GM10248 (cell line): ENCODE data around the gene CER1.
A peak's percentile ranks its signal among the peaks of the same experiment; 100 is the strongest.

ENCODE experiments used
- CTCF ChIA-PET: fragments of 300-600 bp; sonication (Branson Sonifier 250); formaldehyde crosslinking; extraction: SDS; loops from one replicate; lab custom pipeline; 2021; ENCODE audit warnings: antibody characterized with exemption; lab: Yijun Ruan, JAX
- POLR2A ChIA-PET: fragments of 350-650 bp; sonication (Branson Sonifier 250); formaldehyde crosslinking; extraction: SDS; loops from one replicate; lab custom pipeline; 2020; ENCODE audit warnings: antibody characterized with exemption; lab: Yijun Ruan, JAX
- DNase-seq: peaks from one replicate; pipeline ENCODE4 v3.0.0; 2012; ENCODE audit errors: extremely low spot score
- TF ChIP-seq, protein P1 (sequence below): IDR thresholded peaks from 2 replicates; pipeline ENCODE4 v1.5.1; 2012; ENCODE audit warnings: mild to moderate bottlenecking, low read depth; ENCODE audit errors: extremely low read depth, missing control alignments, control extremely low read depth

The CER1 gene, protein sequence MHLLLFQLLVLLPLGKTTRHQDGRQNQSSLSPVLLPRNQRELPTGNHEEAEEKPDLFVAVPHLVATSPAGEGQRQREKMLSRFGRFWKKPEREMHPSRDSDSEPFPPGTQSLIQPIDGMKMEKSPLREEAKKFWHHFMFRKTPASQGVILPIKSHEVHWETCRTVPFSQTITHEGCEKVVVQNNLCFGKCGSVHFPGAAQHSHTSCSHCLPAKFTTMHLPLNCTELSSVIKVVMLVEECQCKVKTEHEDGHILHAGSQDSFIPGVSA

DNA sequence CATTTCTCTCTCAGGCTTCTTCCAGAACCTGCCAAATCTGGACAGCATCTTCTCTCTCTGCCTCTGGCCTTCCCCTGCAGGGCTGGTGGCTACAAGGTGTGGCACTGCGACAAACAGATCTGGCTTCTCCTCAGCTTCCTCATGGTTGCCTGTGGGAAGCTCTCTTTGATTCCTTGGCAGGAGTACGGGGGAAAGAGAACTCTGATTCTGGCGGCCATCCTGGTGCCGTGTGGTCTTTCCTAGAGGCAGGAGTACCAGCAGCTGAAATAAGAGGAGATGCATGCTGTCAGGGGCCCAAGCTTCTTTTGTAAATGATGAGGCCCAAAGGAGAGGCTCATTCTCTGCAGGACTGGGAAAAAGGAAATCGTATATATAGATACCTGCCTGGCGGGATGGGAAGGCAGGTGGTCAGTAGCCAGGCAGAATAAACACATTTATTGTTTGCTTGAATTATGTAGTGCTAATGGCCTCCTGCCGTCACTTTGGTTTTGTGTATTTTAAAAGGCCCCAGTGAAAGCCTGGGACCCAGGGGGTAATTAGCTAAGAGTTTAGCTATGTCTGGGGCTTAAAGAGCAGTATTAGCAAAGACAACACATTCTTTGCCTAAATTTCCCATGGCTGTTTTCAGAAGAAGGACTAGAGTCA is at the start of gene CER1:
Gene CER1 (minus strand): TSS at position 343 of the 645 bp plus-strand sequence. CDS start 61 bp downstream, at position 282.
- ChIA-PET CTCF (interaction anchor here (1.0 to 4.2 kb wide), 3 partner anchors 8 to 61 kb away, joined by 3 to 14 read pairs (median 5); no protein-coding TSS in a partner anchor), POLR2A (no interaction called here)

DNA sequence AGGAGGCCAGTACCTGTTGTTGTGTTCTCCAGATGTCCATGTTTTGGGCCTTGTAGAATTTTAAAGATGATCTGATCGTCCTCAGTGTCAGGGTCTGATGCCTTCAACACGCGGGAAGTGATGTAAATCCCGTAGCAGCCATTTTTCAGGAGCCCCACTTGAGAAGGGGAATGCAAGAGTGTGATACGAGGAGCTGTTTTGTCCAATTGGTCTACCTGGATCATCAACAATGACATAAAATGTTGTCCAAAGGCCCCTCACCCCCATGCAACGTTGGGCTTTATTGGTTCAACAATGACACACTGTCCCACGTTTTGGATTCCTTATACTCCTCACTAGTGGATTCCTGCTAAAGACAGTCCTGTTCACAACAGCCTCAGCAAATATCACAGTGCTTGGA is 48.1 kb upstream of the CER1 start:
- DNase-seq = no peak
- ChIA-PET CTCF (interaction anchor here (1.2 to 4.2 kb wide), 6 partner anchors 49 to 365 kb away, joined by 3 to 65 read pairs (median 6); partner anchors contain the start of gene CER1), POLR2A (no interaction called here)
- TF ChIP-seq, protein P1, sequence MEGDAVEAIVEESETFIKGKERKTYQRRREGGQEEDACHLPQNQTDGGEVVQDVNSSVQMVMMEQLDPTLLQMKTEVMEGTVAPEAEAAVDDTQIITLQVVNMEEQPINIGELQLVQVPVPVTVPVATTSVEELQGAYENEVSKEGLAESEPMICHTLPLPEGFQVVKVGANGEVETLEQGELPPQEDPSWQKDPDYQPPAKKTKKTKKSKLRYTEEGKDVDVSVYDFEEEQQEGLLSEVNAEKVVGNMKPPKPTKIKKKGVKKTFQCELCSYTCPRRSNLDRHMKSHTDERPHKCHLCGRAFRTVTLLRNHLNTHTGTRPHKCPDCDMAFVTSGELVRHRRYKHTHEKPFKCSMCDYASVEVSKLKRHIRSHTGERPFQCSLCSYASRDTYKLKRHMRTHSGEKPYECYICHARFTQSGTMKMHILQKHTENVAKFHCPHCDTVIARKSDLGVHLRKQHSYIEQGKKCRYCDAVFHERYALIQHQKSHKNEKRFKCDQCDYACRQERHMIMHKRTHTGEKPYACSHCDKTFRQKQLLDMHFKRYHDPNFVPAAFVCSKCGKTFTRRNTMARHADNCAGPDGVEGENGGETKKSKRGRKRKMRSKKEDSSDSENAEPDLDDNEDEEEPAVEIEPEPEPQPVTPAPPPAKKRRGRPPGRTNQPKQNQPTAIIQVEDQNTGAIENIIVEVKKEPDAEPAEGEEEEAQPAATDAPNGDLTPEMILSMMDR = no peak

More for the DNA sequence above, at the start of gene CER1:
- no peak for DNase-seq
- TF ChIP-seq, protein P1 = no peak

DNA sequence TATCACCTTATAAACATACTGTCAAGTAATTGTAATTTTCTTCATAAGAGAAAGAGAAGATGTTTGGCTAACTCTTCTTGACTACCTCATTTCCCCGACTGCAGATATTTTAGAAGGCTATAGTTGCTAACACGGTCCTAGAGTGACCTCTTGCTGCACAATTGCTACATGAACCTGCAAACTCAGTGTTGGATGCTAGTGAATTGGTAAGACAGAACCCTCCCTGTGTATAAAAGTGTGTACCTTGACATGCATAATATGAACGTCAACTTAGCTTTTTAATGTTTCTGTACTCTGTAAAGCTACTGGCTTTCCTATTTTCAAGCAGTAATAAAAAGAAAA is 46.7 kb upstream of the CER1 start:
- ChIA-PET POLR2A (no interaction called here), CTCF (interaction anchor here (0.6 to 4.2 kb wide), 49 partner anchors 8 to 1341 kb away, joined by 3 to 65 read pairs (median 4); partner anchors contain the start of genes CER1 and ZDHHC21)
- TF ChIP-seq, protein P1 = peak; percentile 37
- DNase-seq = no peak

DNA sequence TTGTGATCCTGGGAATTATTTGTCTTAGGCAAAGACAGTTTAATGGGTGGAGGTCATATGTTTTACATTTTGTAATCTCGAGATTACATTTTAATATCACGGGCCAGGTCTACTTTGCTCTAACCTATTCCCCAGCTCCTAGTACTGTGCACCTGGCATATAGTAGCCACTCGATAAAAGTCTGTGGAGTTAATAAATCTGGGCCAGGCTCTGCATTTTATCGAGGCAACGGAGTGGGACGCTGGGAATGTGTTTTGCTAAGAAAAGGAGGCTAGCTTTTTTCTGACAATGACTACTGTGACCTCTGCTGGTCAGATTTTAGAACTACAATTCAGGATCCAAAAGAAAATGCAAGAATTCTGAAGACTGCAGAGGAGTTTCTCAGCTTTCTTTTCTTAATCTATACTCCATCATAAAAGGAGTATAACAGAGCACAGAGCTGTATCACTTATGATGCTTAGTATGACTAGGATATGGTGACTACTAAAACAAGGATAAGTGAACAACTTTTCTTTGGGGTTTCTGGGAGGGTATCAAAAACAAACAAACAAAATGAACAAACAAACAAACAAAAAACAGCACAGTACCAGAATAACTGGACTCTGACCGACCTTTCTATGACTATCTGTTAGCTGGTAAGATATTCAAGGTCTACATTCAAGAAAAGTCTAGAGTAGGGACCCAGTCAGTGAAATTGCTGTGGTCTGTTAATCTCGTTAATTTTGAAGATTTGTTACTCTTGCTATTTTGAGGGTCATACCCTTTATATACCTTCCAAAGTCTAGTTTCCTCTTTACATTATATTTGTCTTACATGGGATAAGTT is 46.1 kb upstream of the CER1 start:
- ChIA-PET POLR2A (no interaction called here), CTCF (interaction anchor here (0.7 to 4.2 kb wide), 45 partner anchors 8 to 1341 kb away, joined by 3 to 65 read pairs (median 5); partner anchors contain the start of genes CER1 and ZDHHC21)
- DNase-seq = peak; percentile 21
- TF ChIP-seq, protein P1 = peak; percentile 57

DNA sequence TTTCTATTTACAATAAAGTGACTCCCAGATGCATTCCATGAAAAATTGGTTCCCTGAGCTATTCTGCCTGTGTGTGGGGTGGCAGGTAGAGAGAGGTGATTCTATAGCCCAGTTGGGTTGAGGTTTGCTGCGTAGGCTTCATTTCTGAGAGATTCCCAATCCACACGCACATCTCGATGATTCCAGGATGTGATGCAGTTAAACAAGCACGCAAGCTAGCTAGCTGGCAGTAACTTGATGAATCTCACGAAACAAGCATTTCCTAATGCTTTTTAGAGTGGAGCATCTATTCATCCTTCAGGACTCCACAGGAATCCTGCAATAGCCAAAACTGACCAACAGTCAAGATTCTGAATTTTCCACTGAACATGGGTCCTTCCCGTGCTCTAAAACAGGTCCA is 43.8 kb upstream of the CER1 start:
- TF ChIP-seq, protein P1 = no peak
- ChIA-PET POLR2A (no interaction called here), CTCF (interaction anchor here (0.9 to 2.9 kb wide), 11 partner anchors 11 to 337 kb away, joined by 3 to 19 read pairs (median 5); no protein-coding TSS in a partner anchor)
- DNase-seq = no peak

DNA sequence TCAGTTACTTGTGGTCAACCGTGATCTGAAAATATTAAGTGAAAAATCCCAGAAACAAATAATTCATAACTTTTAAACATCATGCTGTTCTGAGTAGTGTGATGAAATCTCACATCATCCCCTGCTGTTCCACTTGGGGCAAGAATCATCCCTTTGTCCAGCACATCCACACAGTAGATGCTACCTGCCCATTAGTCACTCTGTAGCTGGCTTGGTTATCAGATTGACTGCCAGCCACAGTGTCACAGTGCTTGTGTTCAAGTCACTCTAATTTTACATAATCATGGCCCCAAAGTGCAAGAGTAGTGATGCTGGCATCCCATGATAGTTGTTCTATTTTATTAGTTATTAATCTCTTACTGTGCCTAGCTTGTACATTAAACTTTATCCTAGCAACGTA is 39.1 kb upstream of the CER1 start:
- ChIA-PET CTCF (interaction anchor here (0.9 to 1.3 kb wide), 2 partner anchors 45 to 1334 kb away, joined by 3 to 5 read pairs; no protein-coding TSS in a partner anchor), POLR2A (no interaction called here)
- no peak for DNase-seq
- TF ChIP-seq, protein P1 = no peak
